MG63 (cell line): ENCODE measurements around the gene BTF3. TPM values are rescaled to one million over a fixed set of nuclear protein-coding genes. Genes with fewer than 3 reads are reported as not detected.

Experiments used
- DNase-seq: peaks from one replicate; pipeline ENCODE4 v3.0.0-alpha.2; 2020
- H3K27me3 ChIP-seq: fragments of 250-450 bp; sonication (Bioruptor Pico); 2 replicates; pipeline ENCODE4 v1.5.1; 2020; ENCODE audit warnings: mild to moderate bottlenecking, moderate library complexity
- H3K36me3 ChIP-seq: fragments of 250-450 bp; sonication (Bioruptor Pico); 2 replicates; pipeline ENCODE4 v1.5.1; 2020; ENCODE audit warnings: mild to moderate bottlenecking, moderate library complexity
- H3K4me3 ChIP-seq: fragments of 250-450 bp; sonication (Bioruptor Pico); 2 replicates; pipeline ENCODE4 v1.5.1; 2020; ENCODE audit warnings: mild to moderate bottlenecking, moderate library complexity
- H3K9me3 ChIP-seq: fragments of 250-450 bp; sonication (Bioruptor Pico); 2 replicates; pipeline ENCODE4 v1.5.1; 2020; ENCODE audit warnings: mild to moderate bottlenecking, moderate library complexity
- total RNA-seq: library from RNA; depleted of rRNA; stranded (reverse); fragments of >200 nt; shearing (Covaris generic); gene quantifications from 2 replicates; pipeline ENCODE4 v1.2.3, GENCODE V29; 2014; ENCODE audit warnings: low replicate concordance; rRNA removed

BTF3 gene
- total RNA-seq, 1 experiment from 2014 or later = 284 TPM

GRCh38 chr5:73534971-73535370 lies 36.7 kb downstream of the BTF3 start:
- H3K36me3 ChIP-seq = no peaks in the 10 kb centered on the region
- no peaks in the 10 kb centered on the region for H3K9me3 ChIP-seq
- no peaks in the 10 kb centered on the region for H3K27me3 ChIP-seq
- no peak for DNase-seq
- H3K4me3 ChIP-seq = no peak overlapping the region

GRCh38 chr5:73539730-73540129 lies 41.5 kb downstream of the BTF3 start:
- Histone ChIP-seq H3K27me3 (no peaks in the 10 kb centered on the region), H3K4me3 (no peak overlapping the region), H3K36me3 (no peaks in the 10 kb centered on the region), H3K9me3 (no peaks in the 10 kb centered on the region)
- DNase-seq = no peak

GRCh38 chr5:73540192-73540591 lies 42.0 kb downstream of the BTF3 start:
- Histone ChIP-seq H3K9me3 (no peaks in the 10 kb centered on the region), H3K27me3 (no peaks in the 10 kb centered on the region), H3K36me3 (no peaks in the 10 kb centered on the region), H3K4me3 (no peak overlapping the region)
- no peak for DNase-seq

- H3K36me3 ChIP-seq = no peaks in the 10 kb centered on the region
- no peak for DNase-seq
- H3K4me3 ChIP-seq = no peak overlapping the region
- no peaks in the 10 kb centered on the region for H3K9me3 ChIP-seq
- H3K27me3 ChIP-seq = no peaks in the 10 kb centered on the region
These were observed 43.8 kb downstream of the BTF3 start for GRCh38 chr5:73542020-73542419.

- no peak for DNase-seq
- H3K9me3 ChIP-seq = no peaks in the 10 kb centered on the region
- no peak overlapping the region for H3K4me3 ChIP-seq
- peaks cover 5% of the 10 kb centered on the region; the same call in 1 of the 2 replicates for H3K27me3 ChIP-seq
- no peaks in the 10 kb centered on the region for H3K36me3 ChIP-seq
These were observed 46.5 kb downstream of the BTF3 start for GRCh38 chr5:73544429-73545402.

- no peak overlapping the region for H3K4me3 ChIP-seq
- no peaks in the 10 kb centered on the region for H3K9me3 ChIP-seq
- no peaks in the 10 kb centered on the region for H3K36me3 ChIP-seq
- H3K27me3 ChIP-seq = peaks cover 5% of the 10 kb centered on the region; the same call in 1 of the 2 replicates
- no peak for DNase-seq
These were observed 47.1 kb downstream of the BTF3 start for GRCh38 chr5:73545403-73545779.

GRCh38 chr5:73550016-73550415 lies 51.8 kb downstream of the BTF3 start:
- H3K27me3 ChIP-seq = peaks cover 5% of the 10 kb centered on the region; the same call in 1 of the 2 replicates

GRCh38 chr5:73552642-73553041 lies 54.4 kb downstream of the BTF3 start:
- H3K4me3 ChIP-seq = no peak overlapping the region

More at GRCh38 chr5:73550016-73550415, 51.8 kb downstream of the BTF3 start:
- Histone ChIP-seq H3K9me3 (no peaks in the 10 kb centered on the region), H3K4me3 (no peak overlapping the region), H3K36me3 (no peaks in the 10 kb centered on the region; the same call in 1 of the 2 replicates)
- DNase-seq = no peak

More at GRCh38 chr5:73552642-73553041, 54.4 kb downstream of the BTF3 start:
- DNase-seq = no peak
- no peaks in the 10 kb centered on the region; the same call in 1 of the 2 replicates for H3K36me3 ChIP-seq
- no peaks in the 10 kb centered on the region for H3K9me3 ChIP-seq
- peaks cover 5% of the 10 kb centered on the region; the same call in 1 of the 2 replicates for H3K27me3 ChIP-seq

Other genes with a start within 250 kb of the BTF3 start
- gene FOXD1, start 49.7 kb upstream of the BTF3 start, total RNA-seq = 9.6 and 26.5 TPM in 2 replicates
- gene ANKRA2, start 67.2 kb downstream of the BTF3 start, total RNA-seq = 9.4 and 22.2 TPM in 2 replicates
- gene UTP15, start 67.3 kb downstream of the BTF3 start, total RNA-seq = 13.1 and 21.2 TPM in 2 replicates
- gene ARHGEF28, start 127.8 kb downstream of the BTF3 start, total RNA-seq = 7.6 and 8.0 TPM in 2 replicates